Kidney (tissue), 22 donors: ENCODE measurements around the gene SMAP2. TPM values are rescaled to one million over a fixed set of nuclear protein-coding genes. Genes with fewer than 3 reads are reported as not detected.
"Not testable (repeated sequence)": the region's sequence is repeated elsewhere in the genome, so short reads cannot be mapped to it uniquely, and the experiment has no call there.

Source experiments
- DNase-seq, 5 donors: peaks; one replicate each; pipeline ENCODE4 v3.0.0-alpha.2; 2013 to 2020
- FAIRE-seq: peaks from 2 replicates; lab custom pipeline; 2012; peaks lifted over from hg19 to GRCh38; lab: Jason Lieb, UNC
- H3K27ac ChIP-seq, 2 donors: one replicate each; pipeline ENCODE4 v1.7.0; 2013; ENCODE audit warnings: low read depth in 2 of 2, low read length in 2 of 2, inconsistent platforms in 1 of 2
- H3K27me3 ChIP-seq: one replicate; pipeline ENCODE4 v1.7.1; 2013; ENCODE audit warnings: low read length, inconsistent platforms; ENCODE audit not compliant: control insufficient read depth, insufficient read depth
- H3K36me3 ChIP-seq, 3 donors: one replicate each; pipeline versions ENCODE4 v1.7.0 to v1.7.1; 2013; ENCODE audit warnings: low read length in 3 of 3, control low read depth in 1 of 3, inconsistent platforms in 1 of 3; ENCODE audit not compliant: insufficient read depth in 3 of 3, control insufficient read depth in 2 of 3
- H3K4me1 ChIP-seq, 3 donors: one replicate each; pipeline versions ENCODE4 v1.7.0 to v1.7.1; 2013; ENCODE audit warnings: low read length in 3 of 3, inconsistent platforms in 1 of 3, low read depth in 1 of 3; ENCODE audit not compliant: control insufficient read depth in 2 of 3, insufficient read depth in 2 of 3
- H3K4me3 ChIP-seq, 3 donors: one replicate each; pipeline versions ENCODE4 v1.7.0 to v1.8.1; 2013; ENCODE audit warnings: low read length in 3 of 3, control low read depth in 1 of 3, inconsistent platforms in 1 of 3
- H3K9ac ChIP-seq, 3 donors: one replicate each; pipeline versions ENCODE4 v1.7.0 to v1.7.1; 2013; ENCODE audit warnings: low read length in 3 of 3, control low read depth in 1 of 3, inconsistent platforms in 1 of 3
- H3K9me3 ChIP-seq, 3 donors: one replicate each; pipeline versions ENCODE4 v1.7.0 to v1.7.1; 2013; ENCODE audit warnings: low read length in 3 of 3, control low read depth in 1 of 3, inconsistent platforms in 1 of 3; ENCODE audit not compliant: control insufficient read depth in 2 of 3, insufficient read depth in 1 of 3
- intact Hi-C: fragments of 100-400 bp; cut with DNase I; formaldehyde crosslinking; loops from one replicate; pipeline ENCODE4 v1.11.1; 2022
- long read RNA-seq, 10 donors: library from polyadenylated mRNA in 1 of 10; unstranded in 1 of 10; transcript quantifications; one replicate each; pipeline ENCODE4 v2.0.0 and lab custom pipeline, GENCODE V29; 2021 to 2026
- polyA plus RNA-seq: library from polyadenylated mRNA; stranded (reverse); fragments of 350-450 nt; fragmentation: Illumina TruSeq; extraction: RNeasy Lipid Tissue Mini Kit (QIAGEN cat#74804); gene quantifications from one replicate; pipeline ENCODE4 v1.2.3, GENCODE V29; 2014; ENCODE audit warnings: low read depth, low replicate concordance; ENCODE audit not compliant: insufficient read depth
- total RNA-seq: library from RNA; stranded (reverse); fragmentation: NEBNext Ultra II Directional; extraction: Animal tissue kit (Norgen Biotek cat#: 25700); gene quantifications from one replicate; pipeline ENCODE4 v1.2.1, GENCODE V29; 2021
- TF ChIP-seq, protein P1 (sequence below): IDR thresholded peaks from 3 replicates; pipeline ENCODE4 v1.5.1; 2012; ENCODE audit warnings: mild to moderate bottlenecking, moderate library complexity, borderline replicate concordance; ENCODE audit not compliant: insufficient read depth; ENCODE audit errors: extremely low read depth
- donor health status: control.
- donor health status: control.
- donor health status: control.
- donor health status: control.
- donor health status: control.
- donor health status: DM: yes; HTN: yes; CAD: no.
- donor health status: Normal renal cell carcinoma (clear cell type).

SMAP2 gene
- total RNA-seq (61.3 TPM), polyA plus RNA-seq (17.9 TPM)
- long read RNA-seq, donor 1, partial matches to known transcripts, result 6 of 7 reads
- long read RNA-seq, donor 1, other reads (novel, unspliced or antisense), result 0 of 7 reads
- long read RNA-seq, donor 2, partial matches to known transcripts, result 0 of 1 reads
- long read RNA-seq, donor 2, other reads (novel, unspliced or antisense), result 0 of 1 reads
- long read RNA-seq, donor 3, partial matches to known transcripts, result 5 of 7 reads
- long read RNA-seq, donor 3, other reads (novel, unspliced or antisense), result 0 of 7 reads
- long read RNA-seq, donor 4, partial matches to known transcripts, result 0 of 2 reads
- long read RNA-seq, donor 4, other reads (novel, unspliced or antisense), result 0 of 2 reads
- long read RNA-seq, donor 5, partial matches to known transcripts, result 0 of 1 reads
- long read RNA-seq, donor 5, other reads (novel, unspliced or antisense), result 0 of 1 reads
- long read RNA-seq, donor 6, result 0 reads
- long read RNA-seq, donor 7, transcript SMAP2-202 (10 exons, 2,939 nt), result major isoform, 29 of 52 reads
- long read RNA-seq, donor 7, partial matches to known transcripts, result 5 of 52 reads
- long read RNA-seq, donor 7, other reads (novel, unspliced or antisense), result 18 of 52 reads
- long read RNA-seq, donor 8, partial matches to known transcripts, result 0 of 2 reads
- long read RNA-seq, donor 8, other reads (novel, unspliced or antisense), result 0 of 2 reads
- long read RNA-seq, donor 9, result 0 reads
- long read RNA-seq, donor 10, partial matches to known transcripts, result 0 of 3 reads
- long read RNA-seq, donor 10, other reads (novel, unspliced or antisense), result 0 of 3 reads

DNA sequence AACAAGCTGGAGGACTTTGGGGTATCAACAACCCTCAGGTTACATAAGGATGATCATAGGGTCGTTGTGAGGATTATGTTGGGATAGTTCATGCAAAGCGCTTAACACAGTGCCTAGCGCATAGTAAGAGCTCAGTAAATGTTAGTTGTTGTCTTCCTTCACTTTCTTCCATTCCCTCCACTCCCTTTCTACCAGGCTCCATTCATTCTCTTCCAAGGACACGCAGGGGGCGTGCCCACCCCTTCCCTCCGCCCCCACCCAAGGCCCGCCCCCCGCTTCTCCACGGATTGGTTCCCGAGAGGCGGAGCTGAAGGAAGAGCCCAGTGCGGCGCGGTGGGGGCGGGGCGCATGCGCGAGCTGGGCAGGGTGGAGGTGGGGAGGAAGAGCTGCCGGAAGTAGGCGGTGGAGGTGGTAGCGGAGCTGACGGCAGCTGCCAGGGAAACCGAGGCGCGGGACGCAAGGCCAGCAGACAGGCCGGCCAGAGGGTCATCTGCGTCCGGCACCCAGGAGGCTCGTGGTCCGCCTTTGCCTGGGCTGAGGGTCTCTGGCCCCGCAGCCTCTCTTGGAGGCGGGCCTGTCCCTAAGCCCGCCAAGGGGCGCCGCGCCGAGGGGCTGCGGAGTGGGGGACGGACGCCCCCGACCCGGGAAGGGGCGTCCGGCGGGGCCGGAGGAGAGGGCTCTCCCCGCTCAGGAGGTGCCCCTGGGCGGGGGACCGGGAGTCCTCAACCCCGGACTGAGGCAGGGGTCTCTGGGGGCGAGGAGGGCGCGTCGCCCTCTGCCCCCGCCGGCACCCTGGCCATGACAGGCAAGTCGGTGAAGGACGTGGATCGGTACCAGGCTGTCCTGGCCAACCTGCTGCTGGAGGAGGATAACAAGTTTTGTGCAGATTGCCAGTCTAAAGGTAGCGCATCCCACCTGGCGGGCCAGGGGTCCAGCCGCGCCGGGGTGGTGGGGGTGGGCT lies at the start of gene SMAP2:
Gene SMAP2, plus strand, starts transcription at position 405 of the 961 bp plus-strand sequence. Its CDS starts 394 bp downstream, at position 799.
- H3K4me3 ChIP-seq, result peak within 1 kb of the TSS; percentile 84 to 90 (median 88)
- H3K36me3 ChIP-seq, result no peaks in the 10 kb centered on the region
- TF ChIP-seq, protein P1, sequence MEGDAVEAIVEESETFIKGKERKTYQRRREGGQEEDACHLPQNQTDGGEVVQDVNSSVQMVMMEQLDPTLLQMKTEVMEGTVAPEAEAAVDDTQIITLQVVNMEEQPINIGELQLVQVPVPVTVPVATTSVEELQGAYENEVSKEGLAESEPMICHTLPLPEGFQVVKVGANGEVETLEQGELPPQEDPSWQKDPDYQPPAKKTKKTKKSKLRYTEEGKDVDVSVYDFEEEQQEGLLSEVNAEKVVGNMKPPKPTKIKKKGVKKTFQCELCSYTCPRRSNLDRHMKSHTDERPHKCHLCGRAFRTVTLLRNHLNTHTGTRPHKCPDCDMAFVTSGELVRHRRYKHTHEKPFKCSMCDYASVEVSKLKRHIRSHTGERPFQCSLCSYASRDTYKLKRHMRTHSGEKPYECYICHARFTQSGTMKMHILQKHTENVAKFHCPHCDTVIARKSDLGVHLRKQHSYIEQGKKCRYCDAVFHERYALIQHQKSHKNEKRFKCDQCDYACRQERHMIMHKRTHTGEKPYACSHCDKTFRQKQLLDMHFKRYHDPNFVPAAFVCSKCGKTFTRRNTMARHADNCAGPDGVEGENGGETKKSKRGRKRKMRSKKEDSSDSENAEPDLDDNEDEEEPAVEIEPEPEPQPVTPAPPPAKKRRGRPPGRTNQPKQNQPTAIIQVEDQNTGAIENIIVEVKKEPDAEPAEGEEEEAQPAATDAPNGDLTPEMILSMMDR, result no peak
- H3K27ac ChIP-seq, result peak within 1 kb of the TSS; percentile 63 to 84
- H3K4me1 ChIP-seq, result peaks cover 0 to 8% (median 5%) of the 10 kb centered on the region in 3 donors
- FAIRE-seq (no peak), DNase-seq (peak; percentile 97 to 99 (median 98))
- intact Hi-C loops, result no loop called here
- peak within 1 kb of the TSS; percentile 78 to 85 (median 84) for H3K9ac ChIP-seq
- no peaks in the 10 kb centered on the region for H3K27me3 ChIP-seq
- no peaks in the 10 kb centered on the region for H3K9me3 ChIP-seq

- H3K27me3 ChIP-seq, H3K9ac ChIP-seq, FAIRE-seq, H3K4me3 ChIP-seq, H3K27ac ChIP-seq, DNase-seq, H3K4me1 ChIP-seq, H3K36me3 ChIP-seq, H3K9me3 ChIP-seq: not testable (repeated sequence)
- intact Hi-C loops, result loop anchor here (10.0 kb wide), 1 partner anchor 197 kb away; no protein-coding TSS in a partner anchor
Measured at GRCh38 chr1:40331403-40331802, 42.1 kb upstream of the SMAP2 start.

DNA sequence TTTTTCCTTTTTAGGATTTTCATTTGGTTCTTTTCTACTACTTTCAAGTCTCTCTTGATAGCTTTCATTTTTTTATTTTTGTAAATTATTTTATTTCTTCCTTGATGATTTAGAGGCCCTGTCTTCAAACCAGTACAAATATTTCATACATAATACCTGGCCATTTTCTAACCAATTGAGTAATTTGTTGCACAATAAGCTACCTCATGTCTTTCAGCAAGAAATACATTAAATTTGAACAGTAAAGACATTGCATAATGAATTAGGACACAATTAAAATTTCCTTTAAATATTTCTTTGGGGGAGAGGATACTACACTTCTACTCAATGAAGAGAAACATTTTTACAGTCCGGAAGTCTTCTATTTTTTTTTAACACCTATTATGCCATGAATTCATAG lies 40.8 kb upstream of the SMAP2 start:
- TF ChIP-seq, protein P1, result no peak
- Histone ChIP-seq H3K9me3 (no peaks in the 10 kb centered on the region), H3K27me3 (no peaks in the 10 kb centered on the region), H3K36me3 (no peaks in the 10 kb centered on the region), H3K4me1 (no peaks in the 10 kb centered on the region), H3K4me3 (no peak overlapping the region), H3K9ac (no peak overlapping the region), H3K27ac (no peak overlapping the region)
- intact Hi-C loops, result loop anchor here (10.0 kb wide), 1 partner anchor 198 kb away; no protein-coding TSS in a partner anchor
- DNase-seq (no peak), FAIRE-seq (no peak)
